ENCODE measurements around the gene ENO3. TPM values are rescaled to one million over a fixed set of nuclear protein-coding genes. Genes with fewer than 3 reads are reported as not detected.

The ENO3 gene
- total and polyA plus RNA-seq, 10 of the 15 experiments (the other 5 are each of a cell fraction or from before 2014, with no cell fraction given): 6.8 to 28.4 (median 17.0) TPM

GRCh38 chr17:4958102-4958501, 7.2 kb downstream of the ENO3 start:
- ChIA-PET POLR2A (interaction anchor here (0.6 to 1.2 kb wide), 2 partner anchors 8 to 101 kb away, joined by 4 to 5 read pairs; no protein-coding TSS in a partner anchor), CTCF (interaction anchor here (3.0 to 3.8 kb wide), 2 partner anchors 9 to 49 kb away, joined by 16 to 21 read pairs; partner anchors contain the start of gene SPAG7), RAD21 (ENCODE audit: unreplicated experiment) (interaction anchor here (1.1 kb wide), 1 partner anchor 9 kb away, joined by 3 read pairs; the partner anchor contains the start of gene SPAG7), SMC1A (ENCODE audit: uncharacterized antibody, unreplicated experiment) (interaction anchor here (0.6 to 1.6 kb wide), 2 partner anchors 48 to 350 kb away, joined by 3 read pairs; no protein-coding TSS in a partner anchor)
- H3K9me3 ChIP-seq (replicated peaks; ENCODE audit: control insufficient read depth, insufficient read depth, low read length): no peaks in the 10 kb centered on the region
- no peaks in the 10 kb centered on the region for H3K4me1 ChIP-seq (ENCODE audit: control insufficient read depth, insufficient read depth, low read length)
- BruUV-seq (replicated peaks): no TSS peak
- intact Hi-C loops (cut with micrococcal nuclease; ENCODE audit: unreplicated experiment) (no loop called here), in situ Hi-C loops (cut with MboI) (no loop called here)
- H3K4me2 ChIP-seq (ENCODE audit: control insufficient read depth, insufficient read depth): no peak overlapping the region
- DNase-seq (ENCODE audit: low read depth, low spot score) (no peak), FAIRE-seq (no peak), ATAC-seq (no peak)
- 52% methylated on average over 3 of the region's 3 CpGs for WGBS (ENCODE audit: insufficient coverage, insufficient replicate concordance, low lambda C conversion rate, missing lambda C conversion rate)
- H2AFZ ChIP-seq (ENCODE audit: control insufficient read depth, low read depth, low read length): no peak overlapping the region
- H3K79me2 ChIP-seq (ENCODE audit: control insufficient read depth, insufficient read depth, low read length): no peaks in the 10 kb centered on the region
- no peak overlapping the region for H3K27ac ChIP-seq (ENCODE audit: control insufficient read depth, insufficient read depth)
- no peak overlapping the region for H3K4me3 ChIP-seq
- H3K9ac ChIP-seq (ENCODE audit: control insufficient read depth, insufficient read depth, low read length): no peak overlapping the region
- TF ChIP-seq WRNIP1 (IDR thresholded peaks at IDR 0.05; ENCODE audit: borderline replicate concordance, low read depth, low read length): no peak
- TF ChIP-seq ZBTB11 (CRISPR knock-in tag; IDR thresholded peaks at IDR 0.05): no peak
- TF ChIP-seq STAT1 (conservative IDR thresholded peaks at IDR 0.05): no peak
- TF ChIP-seq EP300 (IDR thresholded peaks at IDR 0.05; ENCODE audit: borderline replicate concordance in 1 of 2, control insufficient read depth in 1 of 2, low read depth in 2 of 2, low read length in 2 of 2): no peak
- no peak for TF ChIP-seq PAX5 (IDR thresholded peaks at IDR 0.05; ENCODE audit: borderline replicate concordance, low read depth, low read length)
- no peak for TF ChIP-seq CBX3 (IDR thresholded peaks at IDR 0.05; ENCODE audit: borderline replicate concordance, low read depth)
- no peak for TF ChIP-seq SREBF1 (IDR thresholded peaks at IDR 0.05; ENCODE audit: low read length)
- TF ChIP-seq TBL1XR1 (IDR thresholded peaks at IDR 0.05; ENCODE audit: low read depth, low read length): no peak
- TF ChIP-seq SKIL (IDR thresholded peaks at IDR 0.05; ENCODE audit: low read depth, poor library complexity, severe bottlenecking): no peak
- no peak for TF ChIP-seq TCF7 (IDR thresholded peaks at IDR 0.05; ENCODE audit: borderline replicate concordance)
- TF ChIP-seq JUNB (IDR thresholded peaks at IDR 0.05): no peak
- no peak for TF ChIP-seq BACH1 (IDR thresholded peaks at IDR 0.05; ENCODE audit: borderline replicate concordance)
- no peaks in the 10 kb centered on the region for H3K27me3 ChIP-seq (replicated peaks in 1 of 2; ENCODE audit: control insufficient read depth in 2 of 2, insufficient read depth in 2 of 2, low read length in 1 of 2)
- no peaks in the 10 kb centered on the region for H4K20me1 ChIP-seq (ENCODE audit: control insufficient read depth, insufficient read depth)
- H3K36me3 ChIP-seq (ENCODE audit: control insufficient read depth in 2 of 2, insufficient read depth in 2 of 2, low read length in 1 of 2): peaks cover 4 to 8% of the 10 kb centered on the region in 2 experiments
